CD4-positive, alpha-beta T cell treated with Interleukin-6 for 4 hours (primary cell): ENCODE data around the gene HSD17B8.

Experiments used
- DNase-seq: peaks from one replicate; pipeline ENCODE4 v3.0.0-alpha.2; 2020; ENCODE audit warnings: mixed read lengths

The HSD17B8 gene

DNA sequence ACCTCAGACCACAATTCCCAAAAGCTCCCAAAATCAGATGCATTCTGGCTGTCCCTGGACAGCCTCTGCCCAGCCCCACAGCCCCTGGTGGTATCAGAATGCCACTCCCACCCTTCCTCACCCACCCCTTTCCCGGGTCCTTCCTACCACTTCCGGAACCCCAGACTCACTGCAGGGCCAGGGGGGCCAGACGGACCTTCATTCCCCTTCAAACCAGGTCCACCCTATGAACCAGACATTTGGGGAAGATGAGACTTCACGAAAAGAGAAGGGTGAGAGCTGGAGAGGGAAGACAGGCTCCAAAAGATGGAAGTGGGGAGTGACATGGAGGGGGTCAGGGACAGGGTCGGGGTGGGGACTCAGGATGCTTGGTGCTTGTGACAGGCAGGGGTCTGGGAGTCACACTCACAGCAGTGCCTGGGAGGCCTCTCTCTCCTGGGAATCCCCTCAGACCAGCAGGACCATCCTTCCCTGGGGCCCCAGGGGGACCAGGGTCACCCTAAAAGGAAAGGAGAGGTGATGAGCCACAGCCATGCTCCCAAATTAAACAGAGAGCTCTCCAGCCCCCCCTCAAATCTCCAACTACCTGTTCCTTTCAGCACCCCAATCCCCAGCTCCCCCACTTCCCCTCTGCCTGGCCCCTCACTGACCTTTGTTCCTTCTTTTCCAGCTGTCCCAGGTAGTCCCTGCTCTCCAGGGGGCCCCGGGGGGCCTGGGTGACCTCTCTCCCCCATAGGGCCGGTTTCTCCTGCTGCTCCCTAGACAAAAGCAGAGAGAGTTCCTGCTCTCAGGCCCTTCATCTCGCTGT, 32.4 kb upstream of the HSD17B8 start:
- no peak for DNase-seq

DNA sequence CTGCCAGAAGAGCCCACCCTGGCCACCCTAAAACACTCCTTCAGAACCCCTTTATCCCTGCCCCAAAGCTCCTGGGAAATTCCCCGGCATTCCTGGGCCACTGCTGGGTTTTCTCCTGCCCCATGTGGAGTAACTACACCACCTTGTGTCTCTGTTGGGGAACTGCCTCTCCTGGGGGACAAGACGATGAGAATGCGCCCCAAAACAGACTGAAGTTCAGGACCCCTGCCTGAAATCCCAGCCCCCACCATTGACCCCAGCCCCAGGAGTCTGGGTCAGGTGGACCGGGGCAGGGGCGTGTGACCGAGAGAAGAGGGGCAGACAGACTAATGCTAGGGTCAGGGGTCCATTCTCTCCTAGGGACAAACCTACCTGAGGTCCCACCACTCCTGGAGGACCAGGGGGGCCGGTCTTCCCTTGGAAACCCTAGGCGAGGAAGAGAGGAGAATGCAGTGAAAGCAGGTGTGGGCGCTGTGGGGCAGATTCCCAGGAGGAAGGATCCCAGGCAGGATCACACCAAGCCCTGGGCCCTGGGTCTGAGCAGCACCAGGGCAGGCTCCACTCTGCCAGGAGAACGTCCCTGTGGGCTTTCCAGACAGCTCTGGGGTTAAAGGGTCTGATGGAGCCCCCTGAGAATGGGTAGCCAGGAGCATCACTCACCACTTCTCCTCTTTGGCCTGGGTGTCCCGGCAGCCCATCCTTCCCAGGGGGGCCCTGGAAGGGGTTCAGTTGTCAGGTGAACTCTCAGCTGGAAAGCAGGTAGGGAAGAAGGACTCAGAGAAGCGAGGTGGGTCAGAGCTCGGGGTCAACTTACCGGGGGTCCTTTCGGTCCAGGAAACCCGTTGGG, 31.5 kb upstream of the HSD17B8 start:
- DNase-seq, result no peak

DNA sequence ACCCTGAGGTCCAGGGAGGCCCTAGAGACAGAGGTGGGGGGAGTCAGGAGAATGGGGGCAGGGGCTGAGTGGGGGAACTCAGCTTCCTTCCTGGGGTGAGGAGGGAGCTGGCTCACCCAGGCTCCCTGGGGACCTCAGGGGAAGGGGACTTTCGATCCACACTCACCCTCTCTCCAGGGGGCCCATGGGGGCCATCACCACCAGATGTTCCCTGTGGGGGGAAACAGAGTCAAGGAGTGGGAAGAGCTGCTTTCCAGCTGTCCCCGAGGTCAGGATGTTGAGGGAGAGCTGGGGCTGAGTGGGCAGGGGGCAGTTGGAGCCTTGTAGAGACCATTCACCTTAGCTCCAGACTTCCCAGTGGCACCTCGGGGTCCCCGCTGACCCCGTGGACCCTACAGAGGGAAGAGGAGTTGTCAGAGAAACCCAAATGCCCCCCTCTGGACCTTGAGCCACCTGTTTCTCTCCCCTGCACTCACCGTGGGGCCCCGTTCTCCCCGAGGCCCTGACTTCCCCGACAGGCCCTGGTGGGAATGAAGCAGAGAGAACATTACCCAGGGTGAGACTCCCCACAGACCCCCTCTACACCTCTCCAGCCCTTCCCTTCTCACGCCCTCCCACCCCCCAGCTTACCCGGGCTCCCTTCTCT, 30.8 kb upstream of the HSD17B8 start:
- DNase-seq, result no peak

DNA sequence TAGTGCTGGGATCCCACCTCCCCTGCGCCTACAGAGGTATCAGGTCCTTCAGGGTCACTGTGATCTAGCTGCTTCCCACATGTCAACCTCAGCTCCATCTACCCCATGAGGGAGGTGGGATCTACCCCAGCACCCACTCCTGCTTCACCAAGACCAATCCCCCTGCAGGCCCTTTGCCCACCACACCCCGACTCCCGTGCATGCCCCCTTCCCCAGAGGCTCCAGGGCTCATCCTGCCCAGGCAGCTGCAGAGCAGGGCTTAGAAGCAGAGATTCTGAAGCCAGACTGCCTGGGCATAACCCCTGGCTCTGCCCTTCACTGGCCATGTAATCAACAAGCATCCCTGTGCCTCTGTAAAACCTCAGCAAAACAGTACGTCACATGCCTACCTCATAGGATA, 29.7 kb upstream of the HSD17B8 start:
- DNase-seq, result no peak

DNA sequence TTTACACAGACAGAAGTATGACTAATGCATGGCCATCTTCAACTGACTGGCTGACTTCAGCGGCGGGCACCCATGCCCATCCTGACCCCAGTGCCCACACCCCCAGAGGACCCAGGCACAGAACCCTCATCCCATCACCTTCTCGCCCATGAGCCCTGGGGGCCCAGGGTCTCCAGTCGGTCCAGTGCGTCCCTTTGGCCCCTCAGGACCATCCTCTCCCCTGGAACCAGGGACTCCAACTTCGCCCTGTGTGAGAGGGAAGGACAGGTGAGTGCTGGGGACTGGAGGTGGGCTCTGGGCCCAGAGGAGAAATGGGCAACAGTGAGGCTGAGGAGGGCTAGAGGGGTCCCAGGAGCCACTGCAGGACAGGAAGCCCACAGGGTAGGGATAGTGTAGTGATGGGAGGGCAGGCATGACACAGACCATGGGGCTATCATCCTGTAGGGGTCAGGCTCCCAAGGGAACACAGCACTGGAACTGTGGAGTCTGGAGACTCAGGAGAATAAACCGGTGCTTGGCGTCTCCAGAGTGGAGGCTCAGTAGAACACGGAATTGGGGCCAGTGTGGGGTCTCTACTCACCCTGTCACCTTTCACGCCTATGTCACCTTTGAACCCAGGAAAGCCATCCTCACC, 28.9 kb upstream of the HSD17B8 start:
- no peak for DNase-seq

DNA sequence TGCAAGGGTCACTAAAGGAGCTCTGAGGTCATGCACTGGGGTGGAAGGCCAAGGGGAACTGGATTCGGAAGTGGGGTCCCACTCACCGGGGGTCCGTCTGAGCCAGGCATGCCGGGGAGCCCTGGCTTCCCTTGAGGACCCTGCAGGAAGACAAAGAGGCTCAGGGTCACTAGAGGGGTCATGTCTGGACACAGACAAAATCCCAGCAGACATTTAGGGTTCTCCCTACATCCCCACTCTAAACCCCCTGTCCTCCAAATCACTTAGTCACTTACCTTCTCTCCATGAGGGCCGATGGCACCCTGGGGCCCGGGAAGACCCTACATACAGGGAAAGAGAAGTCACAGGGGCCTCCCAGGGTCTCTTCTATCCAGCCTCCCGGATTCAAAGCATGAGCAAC, 27.5 kb upstream of the HSD17B8 start:
- no peak for DNase-seq

DNA sequence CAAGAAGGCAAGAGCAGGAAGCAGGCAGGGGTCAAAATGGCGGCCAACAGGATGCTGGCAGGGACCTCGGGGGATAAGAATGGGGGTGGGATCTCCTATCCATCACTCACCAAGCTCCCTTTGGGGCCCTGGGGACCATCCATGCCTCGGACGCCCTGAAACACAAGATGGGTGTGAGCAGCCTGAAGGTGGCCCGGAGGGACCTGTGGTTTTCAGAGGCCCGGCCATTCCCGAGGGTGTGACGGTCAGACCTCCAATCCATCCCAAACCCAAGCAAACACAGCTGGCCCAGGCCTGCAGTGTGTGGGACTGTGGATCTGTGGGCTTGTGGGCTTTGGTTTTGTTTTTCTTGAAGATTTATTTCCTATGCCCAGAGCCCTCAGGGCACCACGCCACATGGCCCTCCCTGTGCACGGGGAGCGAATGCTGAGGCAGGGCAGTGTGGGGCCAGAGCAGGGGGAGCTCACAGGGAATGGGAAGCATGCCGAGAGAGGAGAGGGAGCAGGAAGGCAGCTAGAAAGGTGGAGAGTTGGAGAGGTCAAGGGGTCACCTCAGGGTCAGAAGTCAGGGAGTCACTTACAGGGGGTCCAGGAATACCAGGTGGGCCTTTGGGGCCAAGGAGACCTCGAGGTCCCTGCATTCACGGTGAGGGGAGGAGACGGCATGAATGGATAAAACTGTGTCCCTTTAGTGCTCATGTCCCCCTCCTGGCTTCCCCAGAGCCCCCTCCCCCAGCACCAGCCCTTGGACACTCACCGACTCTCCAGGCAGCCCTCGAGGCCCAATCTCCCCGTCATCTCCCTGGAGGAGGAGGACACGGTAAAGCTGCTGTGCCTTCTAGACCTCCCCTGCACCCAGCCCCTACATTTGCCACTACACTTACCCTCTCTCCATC, 26.7 kb upstream of the HSD17B8 start:
- DNase-seq, result no peak

DNA sequence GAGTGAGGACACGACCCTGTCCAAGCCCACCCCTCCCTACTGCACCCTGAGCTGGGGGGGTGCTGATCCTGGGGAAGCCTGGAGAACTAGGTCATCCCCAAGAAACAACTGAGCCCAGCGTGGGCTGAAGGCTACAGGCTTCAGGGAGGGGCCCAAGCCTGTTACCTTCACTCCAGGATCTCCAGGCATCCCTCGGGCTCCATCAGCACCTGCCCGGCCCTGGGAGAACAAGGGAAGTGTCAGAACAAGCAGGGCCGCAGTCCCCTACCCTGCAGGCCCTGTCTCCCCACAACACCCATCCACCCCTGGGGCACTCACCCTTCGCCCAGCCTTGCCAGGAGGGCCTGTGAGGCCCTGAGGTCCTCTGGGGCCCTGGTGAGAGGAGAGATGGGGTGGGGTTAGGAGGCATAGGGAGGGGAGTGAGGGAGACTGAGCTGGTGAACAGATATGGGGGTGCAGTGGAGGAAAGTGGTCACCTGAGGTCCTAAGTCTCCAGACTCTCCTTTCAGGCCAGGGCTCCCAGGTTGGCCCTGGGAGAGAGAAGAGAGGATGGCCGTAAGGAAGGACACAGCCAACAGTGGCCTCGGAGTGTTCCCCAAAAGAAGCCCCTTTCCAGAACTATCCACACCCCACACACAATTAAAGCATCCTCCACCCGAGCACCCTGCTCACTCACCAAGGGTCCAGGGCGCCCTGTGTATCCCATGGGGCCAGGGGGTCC, 25.5 kb upstream of the HSD17B8 start:
- DNase-seq, result no peak

DNA sequence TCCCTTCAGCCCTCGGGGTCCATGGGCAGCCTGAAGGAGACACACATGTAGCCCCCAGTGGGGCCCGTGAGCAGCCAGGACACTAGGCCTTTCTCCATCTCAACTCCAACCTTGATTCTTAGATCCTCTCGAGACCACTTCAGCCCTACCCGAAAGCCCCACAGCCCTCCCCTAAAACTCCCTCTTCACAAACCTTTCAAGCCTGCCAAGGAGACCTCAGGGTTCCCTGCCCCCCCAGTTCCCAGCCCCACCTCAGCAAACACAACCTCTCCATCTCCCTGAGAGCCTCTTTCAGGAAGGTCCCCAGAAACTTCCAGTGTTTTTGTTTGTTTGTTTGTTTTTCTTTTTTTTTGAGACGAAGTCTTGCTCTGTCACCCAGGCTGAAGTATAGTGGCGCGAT, 23.3 kb upstream of the HSD17B8 start:
- no peak for DNase-seq

DNA sequence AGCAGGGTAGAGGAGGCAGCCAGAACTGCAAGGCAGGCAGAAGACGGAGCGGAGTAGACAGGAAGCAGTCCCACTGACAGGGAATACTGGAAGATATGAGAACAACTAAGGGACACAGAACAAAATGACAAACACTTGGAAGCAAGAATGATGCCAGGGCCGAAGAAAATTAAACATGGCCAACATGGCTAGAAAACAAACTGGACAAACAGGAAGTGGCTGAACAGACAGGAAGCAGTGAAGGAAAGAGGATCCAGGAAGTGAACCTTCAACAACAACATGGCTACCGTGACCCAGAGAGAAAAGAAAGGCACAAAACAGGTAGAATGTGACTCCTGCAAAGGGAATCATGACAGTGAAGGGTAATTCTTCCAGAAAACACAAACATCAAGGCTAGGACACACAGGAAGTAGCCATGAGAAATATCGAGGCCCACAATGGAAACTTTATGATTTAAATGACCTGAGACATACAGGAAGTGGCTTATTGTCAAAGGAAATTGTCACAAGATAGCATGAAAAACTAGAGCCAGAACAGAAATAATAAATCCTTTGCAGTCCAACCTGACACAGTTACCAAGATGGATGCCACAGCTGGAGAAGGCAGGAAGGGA, 21.3 kb upstream of the HSD17B8 start:
- DNase-seq, result no peak

DNA sequence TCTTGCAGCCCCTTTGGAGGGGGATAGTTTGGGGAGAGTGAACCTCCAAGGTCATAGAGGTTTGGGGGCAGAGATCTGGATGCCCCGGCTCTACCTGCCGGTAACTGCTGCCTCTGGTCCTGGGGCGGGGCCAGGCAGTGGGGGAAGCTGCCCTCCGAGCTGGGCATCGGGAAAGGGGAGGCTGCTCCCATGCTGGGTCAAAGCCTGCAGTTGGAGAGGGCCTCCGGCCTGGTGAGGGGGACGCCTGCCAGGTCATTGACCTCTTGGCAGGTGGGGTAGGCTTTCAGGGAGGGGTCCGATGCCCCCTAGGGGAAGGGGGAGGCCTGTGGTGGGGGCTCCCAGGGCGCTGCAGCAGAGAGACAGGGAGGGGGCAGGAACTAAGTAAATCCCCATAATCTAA, 19.3 kb upstream of the HSD17B8 start:
- no peak for DNase-seq

DNA sequence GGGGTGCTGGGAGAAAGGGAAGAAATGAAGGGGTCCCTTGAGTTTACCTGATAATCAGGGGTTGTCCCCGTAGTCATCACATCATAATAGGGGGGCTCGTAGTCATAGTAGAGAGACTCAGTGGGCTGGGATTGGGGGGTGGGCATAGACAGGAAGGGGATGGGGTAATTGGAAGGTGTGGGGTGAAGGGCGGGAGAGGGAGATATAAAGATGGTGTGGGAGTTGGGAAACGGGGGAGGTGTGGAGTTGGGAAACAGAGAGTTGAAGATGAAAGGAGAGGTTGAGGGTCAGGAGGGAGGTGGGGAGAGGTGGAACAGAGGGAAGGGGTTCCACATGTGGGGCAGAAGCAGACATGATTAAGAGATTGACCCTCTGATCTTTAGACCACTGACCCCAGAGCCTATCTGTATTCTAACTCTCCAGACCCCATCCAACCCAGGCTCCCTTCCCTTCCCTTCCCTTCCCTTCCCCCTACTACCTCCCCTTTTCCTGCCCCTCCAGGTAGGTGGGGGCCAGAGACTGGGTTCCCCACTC, 18.7 kb upstream of the HSD17B8 start:
- no peak for DNase-seq

DNA sequence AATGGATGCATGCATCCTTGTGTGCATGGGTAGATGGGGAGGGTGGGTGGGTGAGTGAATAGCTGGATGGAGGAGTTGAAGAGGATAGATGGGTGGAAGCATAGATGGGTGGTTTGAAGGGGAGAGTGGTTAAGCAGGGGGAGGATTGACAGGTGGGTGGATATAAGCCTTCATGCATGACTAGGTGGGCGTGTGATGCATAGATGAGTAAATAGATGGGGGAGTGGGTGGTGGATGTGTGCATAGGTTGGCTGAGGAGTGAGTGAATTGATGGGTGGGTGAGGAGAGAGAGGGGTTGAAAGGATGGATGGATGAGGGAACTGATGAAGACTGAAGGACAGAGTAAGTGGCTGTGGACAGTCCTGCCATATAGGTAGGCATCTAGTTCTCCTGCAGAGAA, 16.6 kb upstream of the HSD17B8 start:
- DNase-seq, result no peak

DNA sequence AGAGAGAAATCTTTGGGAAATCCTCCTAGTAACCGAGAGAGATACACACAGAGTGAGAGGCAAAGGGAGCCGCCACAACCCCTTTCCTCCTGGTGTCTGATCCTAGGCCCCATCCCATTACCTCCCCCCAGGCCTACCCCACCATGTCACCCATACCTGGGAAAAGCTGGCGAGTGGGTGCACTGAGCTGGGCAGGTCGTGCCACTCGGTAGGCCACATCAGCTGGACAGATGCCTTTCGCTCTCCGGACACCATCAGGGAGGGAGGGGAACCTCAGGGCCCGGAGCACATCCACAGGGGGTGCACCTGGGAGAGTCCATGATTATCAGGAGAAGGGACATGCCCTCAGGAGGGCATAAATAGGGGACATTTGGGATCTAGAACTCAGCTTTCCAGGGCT, 15.3 kb upstream of the HSD17B8 start:
- DNase-seq, result no peak

DNA sequence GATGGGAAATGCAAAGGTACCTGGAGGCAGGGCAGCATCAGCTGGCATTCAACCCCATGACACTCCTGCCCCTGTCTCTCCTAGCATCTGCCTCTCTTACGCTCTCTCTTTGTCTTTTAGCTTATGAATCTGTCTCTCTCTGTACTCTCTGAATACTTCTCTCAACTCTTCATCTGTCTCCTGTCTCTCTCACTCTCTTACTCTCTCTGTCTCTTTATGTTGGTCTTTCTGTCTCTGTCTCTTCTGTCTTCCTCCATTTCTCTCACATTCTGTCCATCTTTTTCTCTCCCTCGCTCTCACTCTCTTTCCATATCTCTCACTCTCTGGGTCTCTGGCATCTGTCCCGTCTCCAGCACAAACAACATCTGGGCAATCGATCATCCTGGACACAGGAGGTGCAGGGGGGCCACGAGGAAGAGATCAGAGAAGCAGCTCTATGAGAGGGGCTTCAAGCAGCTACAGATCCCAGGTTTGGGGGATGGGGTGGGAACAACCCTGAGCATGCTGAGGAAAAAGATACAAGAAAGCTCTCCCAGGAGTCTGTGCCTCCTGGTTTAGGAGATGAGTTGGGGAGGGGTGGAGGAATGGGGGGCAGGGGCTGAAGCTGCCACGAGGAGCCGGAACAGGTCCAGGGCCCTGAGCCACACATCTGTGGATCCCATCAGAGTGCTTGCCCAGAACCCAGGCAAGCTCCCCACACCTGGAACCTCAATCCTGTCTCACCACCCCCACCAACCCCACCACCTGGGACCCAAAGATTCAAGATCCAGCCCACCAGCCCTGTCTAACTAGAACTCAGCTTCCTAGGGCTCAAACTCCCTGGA, 14.6 kb upstream of the HSD17B8 start:
- no peak for DNase-seq

DNA sequence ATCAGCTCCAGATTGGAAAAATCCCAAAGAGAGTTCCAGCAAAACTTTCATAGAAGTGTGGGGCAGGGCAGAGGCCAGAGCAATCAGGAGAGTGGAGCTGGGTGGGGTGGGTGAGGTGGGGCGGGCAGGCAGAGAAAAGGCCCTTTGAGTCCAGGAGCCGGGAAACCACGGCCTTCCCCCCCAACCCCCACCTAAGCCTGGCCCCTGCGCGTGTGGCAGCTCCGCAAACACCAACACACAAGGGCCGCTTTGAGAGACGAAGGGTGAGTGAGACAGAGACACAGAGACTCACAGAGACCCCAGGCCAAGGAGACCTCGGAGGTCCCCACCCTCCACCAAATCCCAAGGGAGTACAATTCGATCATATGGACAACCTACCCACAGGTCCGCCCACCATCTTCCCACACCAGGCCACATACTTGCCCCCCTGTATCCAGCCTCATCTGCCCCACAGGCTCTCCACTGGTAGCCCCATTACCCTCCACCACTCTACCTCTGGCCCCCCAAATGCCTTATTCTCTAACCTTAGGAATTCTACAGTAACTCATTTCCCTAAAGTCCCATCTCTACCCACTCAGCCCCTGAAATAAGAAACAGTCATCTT, 13.8 kb upstream of the HSD17B8 start:
- DNase-seq, result no peak

DNA sequence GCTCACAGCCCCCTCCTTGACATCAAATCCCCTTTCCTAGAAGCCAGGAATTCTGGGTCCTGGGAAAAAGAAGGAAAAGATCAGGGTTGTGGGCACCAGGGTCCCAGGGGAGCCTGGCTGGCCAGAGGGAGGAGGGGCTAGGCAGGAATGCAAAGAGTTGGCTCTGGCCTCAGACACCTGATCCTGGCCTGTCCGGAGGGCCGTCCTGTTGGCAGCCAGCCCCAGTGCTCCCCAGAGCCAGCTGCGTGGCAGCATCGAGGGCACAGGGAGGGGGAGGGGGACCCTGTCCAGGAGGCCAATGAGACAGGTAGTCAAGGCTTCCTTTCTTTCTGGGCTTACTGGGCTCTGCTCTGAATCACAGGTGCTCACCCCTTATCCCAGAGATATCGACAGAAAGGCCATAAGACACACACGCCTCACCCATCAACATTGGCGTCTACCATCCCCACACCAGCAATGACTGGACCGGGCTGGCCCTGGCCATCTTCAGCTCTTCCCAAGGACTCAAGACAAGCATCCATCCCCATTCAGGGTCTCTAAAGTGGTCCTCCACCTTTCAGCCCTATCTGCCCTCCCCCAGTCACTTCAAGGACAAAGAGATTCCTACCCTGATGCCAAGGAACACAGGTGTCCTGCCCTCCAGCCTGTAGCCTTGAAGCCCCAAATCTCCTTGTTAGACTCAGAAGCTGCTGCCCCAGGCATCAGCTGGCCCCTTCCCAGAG, 12.9 kb upstream of the HSD17B8 start:
- DNase-seq, result no peak

DNA sequence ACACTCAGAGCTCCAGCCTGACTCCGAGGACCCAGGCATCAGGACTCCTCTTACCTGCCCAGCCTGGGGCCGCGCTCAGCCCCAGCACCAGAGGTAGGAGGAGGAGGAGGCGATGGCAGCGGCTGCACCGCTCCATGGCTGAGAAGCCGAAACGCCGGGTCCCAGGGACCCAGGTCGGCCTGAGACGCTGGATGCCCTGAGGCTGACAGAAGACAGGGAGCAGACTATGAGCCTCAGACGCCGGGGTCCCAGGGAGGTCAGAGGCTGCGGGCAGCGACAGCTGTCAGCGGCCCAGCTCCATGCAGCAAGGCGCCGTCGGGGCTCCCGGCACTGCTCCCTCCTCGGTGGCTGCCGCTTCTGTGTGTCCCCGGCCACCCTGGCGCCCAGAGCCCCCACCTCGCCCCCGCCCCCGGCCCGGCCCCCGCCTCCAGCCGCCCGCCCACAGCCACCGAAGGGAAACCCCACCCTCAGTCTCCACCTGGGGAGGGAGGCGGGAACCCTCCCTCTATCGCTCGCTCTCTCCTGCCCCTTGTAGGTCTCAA, 12.3 kb upstream of the HSD17B8 start, which contains the start of gene COL11A2:
TSS of gene COL11A2 (minus strand) at position 363 of the 542 bp plus-strand sequence. CDS start at position 136, 227 bp downstream.
- peak; percentile 48 for DNase-seq
